Adipocyte (in vitro differentiated cells): ENCODE measurements around the gene JSRP1.
"Not testable (repeated sequence)": the region's sequence is repeated elsewhere in the genome, so short reads cannot be mapped to it uniquely, and the experiment has no call there.

Experiments used
- DNase-seq: peaks from one replicate; pipeline ENCODE4 v3.0.0-alpha.2; 2015; ENCODE audit warnings: low read depth
- H3K27me3 ChIP-seq: replicated peaks from 2 replicates; pipeline ENCODE4 v1.7.0; 2013; ENCODE audit warnings: mild to moderate bottlenecking, low read length, moderate library complexity; ENCODE audit not compliant: control insufficient read depth, insufficient read depth
- H3K36me3 ChIP-seq: 2 replicates; pipeline ENCODE4 v1.7.0; 2013; ENCODE audit warnings: low read length, mild to moderate bottlenecking, moderate library complexity; ENCODE audit not compliant: control insufficient read depth, insufficient read depth, severe bottlenecking
- H3K4me1 ChIP-seq: 2 replicates; pipeline ENCODE4 v1.7.0; 2013; ENCODE audit warnings: mild to moderate bottlenecking, low read length, moderate library complexity; ENCODE audit not compliant: control insufficient read depth, insufficient read depth
- H3K4me3 ChIP-seq: 2 replicates; pipeline ENCODE4 v1.7.0; 2013; ENCODE audit warnings: mild to moderate bottlenecking, low read length, moderate library complexity
- H3K9ac ChIP-seq: 2 replicates; pipeline ENCODE4 v1.7.0; 2013; ENCODE audit warnings: mild to moderate bottlenecking, low read length, moderate library complexity
- H3K9me3 ChIP-seq: 2 replicates; pipeline ENCODE4 v1.7.0; 2013; ENCODE audit warnings: mild to moderate bottlenecking, low read length, moderate library complexity; ENCODE audit not compliant: control insufficient read depth

The JSRP1 gene

DNA sequence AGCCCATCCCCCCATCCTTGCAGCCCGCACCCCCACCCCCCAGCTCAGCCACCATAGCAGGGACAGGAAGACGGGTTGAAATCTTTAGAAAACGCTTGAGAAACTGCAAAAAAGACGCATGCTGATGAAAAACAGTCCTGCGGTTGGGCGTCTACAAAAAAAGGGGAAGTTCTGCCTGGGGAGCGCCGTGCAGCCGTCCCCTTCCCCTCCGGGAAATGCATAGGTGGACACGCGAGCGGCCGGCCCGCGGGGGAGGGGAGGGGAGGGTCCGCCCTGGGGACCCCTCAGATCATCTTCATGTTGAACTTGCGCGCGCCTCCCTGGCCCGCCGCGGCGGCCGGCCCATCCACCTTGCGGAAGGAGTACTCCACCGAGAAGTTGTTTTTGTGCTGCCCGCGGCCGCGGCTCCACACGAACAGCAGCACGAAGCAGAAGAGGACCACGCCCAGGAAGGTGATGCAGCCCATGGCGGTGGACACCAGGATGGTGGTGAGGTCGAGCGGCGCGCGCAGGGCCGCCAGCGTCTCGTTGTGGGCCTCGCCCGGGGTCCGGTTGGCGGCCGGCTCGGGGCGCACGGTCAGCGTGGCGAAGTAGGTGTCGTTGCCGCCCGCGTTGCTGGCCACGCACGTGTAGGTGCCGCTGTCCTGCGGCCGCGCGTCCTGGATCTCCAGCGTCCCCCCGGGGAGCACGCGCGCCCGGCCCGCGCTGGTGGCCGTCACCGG lies 33.7 kb upstream of the JSRP1 start:
- peak; percentile 33 for DNase-seq
- H3K4me3 ChIP-seq = peak overlapping the region; percentile 54
- H3K27me3 ChIP-seq = peaks cover 35% of the 10 kb centered on the region
- no peak overlapping the region for H3K9ac ChIP-seq
- peaks cover 9% of the 10 kb centered on the region for H3K4me1 ChIP-seq
- H3K36me3 ChIP-seq = no peaks in the 10 kb centered on the region
- H3K9me3 ChIP-seq = no peaks in the 10 kb centered on the region

DNA sequence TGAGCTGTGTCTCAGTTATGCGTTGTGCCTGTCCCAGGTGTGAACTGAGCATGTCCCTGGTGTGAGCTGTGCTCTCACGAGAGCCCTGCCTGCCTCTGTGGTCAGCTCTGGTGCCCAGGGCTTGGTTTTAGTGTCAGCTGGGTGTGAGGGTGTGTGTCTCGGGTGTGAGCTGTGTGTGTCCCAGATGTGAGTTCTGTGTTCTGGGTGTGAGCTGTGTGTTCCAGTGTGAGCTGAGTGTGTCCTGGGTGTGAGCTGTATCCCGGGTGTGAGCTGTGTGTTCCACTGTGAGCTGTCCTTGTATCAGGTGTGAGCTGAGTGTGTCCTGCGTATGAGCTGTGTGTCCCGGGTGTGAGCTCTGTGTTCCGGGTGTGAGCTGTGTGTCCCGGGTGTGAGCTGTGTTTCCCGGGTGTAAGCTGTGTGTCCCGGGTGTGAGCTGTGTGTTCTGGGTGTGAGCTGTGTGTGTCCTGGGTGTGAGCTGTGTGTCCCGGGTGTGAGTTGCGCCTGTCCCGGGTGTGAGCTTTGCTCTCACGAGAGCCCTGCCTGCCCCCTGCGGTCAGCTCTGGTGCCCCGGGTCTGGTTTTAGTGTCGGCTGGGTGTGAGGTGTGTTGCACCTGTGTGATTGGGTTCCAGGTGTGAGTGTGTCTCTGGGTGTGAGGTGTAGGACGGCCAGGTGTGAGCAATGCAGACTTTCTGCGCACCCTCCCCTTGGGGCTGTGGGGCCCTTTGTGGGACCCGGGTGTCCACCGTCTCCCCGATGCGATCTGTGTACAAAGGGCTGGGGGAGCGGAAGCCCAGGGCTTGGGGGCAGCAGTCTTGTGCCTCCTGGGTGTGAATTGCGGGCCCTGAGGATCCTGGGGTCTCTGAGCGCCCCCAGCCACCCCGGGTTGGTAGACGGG lies 32.8 kb upstream of the JSRP1 start:
- H3K27me3 ChIP-seq = peaks cover 32% of the 10 kb centered on the region
- no peak overlapping the region for H3K9ac ChIP-seq
- peaks cover 1% of the 10 kb centered on the region for H3K4me1 ChIP-seq
- DNase-seq = no peak
- H3K36me3 ChIP-seq = no peaks in the 10 kb centered on the region
- H3K9me3 ChIP-seq = no peaks in the 10 kb centered on the region
- no peak overlapping the region for H3K4me3 ChIP-seq

DNA sequence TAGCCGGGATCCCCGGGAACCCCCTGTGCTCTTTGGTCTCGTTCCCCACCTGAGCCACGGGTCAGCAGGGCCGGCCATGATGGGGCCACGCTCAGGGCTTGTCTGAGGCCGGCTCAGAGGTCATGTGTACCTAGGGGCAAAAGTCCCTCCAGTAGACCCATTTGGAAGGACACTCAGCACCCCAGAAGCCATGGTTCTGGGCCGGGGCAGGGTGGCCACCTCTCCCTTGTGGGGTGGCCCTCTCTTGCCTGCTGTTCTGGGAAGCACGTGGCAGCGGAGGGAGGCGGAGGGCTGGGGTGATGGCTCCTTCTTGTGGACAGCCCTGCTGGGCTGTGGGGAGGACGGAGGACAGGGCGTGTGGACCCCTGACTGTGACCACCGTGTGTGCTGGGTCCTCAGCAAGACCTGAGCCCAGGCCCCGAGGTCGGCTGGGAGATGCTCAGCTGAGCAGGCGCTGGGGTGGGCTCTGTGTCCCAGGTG lies 32.2 kb upstream of the JSRP1 start:
- H3K9me3 ChIP-seq = no peaks in the 10 kb centered on the region
- no peak for DNase-seq
- no peak overlapping the region for H3K4me3 ChIP-seq
- H3K27me3 ChIP-seq = peaks cover 27% of the 10 kb centered on the region
- H3K36me3 ChIP-seq = no peaks in the 10 kb centered on the region
- no peaks in the 10 kb centered on the region for H3K4me1 ChIP-seq
- no peak overlapping the region for H3K9ac ChIP-seq

DNA sequence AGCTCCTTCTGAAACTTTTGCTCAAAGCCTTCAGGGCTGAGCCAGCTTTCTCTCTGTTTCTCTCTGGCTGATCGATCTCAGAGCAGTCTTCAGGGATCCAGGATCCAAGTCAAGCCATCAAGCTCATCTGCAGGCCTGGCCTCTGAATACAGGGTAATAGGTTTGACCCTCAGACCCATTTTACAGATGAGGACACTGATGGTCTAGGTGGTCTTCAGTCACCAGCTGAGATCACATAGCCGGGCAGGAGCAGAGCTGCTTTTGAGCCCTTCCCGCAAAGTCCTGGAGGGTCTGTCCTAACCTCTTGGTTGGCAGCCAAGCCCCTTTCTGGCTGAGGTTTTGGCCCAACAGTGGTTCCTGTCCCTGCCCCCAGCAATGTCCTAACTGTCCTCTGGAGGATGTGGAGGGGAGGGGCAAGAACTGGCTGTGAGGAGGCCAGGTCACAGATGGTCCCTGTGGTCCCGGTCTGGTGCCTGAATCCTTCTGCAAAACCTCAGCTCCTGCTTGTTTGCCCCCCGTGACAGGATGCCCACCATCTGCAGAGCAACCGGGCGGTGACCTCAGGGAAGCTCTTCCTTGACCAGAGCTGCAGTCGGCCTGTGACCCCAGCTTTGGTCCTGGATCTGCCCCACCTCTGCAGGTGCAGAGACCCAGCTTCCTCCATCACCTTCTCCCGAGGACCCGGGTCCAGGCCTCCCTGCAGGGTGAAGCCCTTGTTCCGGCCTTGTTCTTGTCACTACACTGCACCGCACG lies 31.5 kb upstream of the JSRP1 start:
- H3K27me3 ChIP-seq = peaks cover 27% of the 10 kb centered on the region
- DNase-seq = no peak

DNA sequence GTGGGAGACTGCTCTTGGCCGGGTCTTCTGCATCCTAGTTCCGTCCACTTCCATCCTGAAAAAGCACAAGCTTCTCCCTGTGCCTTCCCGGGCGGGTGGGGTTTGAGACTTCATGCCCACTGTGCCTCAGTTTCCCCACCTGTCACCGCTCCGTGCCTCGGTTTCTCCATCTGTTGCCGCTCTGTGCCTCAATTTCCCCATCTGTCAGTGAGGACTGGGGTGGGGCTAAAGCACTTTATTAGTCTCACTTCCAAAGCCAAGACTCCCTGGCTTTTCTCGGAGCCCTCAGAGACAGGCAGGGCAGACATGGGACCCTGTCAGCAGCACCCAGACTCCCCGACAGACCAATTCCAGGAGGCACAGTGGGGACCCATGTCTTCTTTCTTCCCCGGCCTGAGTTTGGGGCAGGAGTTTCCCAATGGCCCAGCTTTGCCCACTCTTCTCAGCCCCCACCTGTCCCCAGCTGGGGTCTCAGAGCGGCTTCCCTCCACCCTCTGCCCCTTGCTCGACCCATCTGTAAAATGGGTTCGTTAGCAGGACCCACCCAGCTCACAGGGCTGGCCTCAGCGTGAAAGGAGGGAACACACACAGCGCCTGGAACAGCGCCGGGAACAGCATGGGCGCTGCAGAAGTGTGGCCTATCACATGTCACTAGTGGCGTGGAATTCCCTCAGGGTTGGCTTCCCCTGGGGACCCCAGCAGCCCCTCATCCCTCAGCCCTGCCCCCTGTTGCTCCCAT lies 30.4 kb upstream of the JSRP1 start:
- no peaks in the 10 kb centered on the region for H3K9me3 ChIP-seq
- H3K4me1 ChIP-seq = peaks cover 7% of the 10 kb centered on the region
- peaks cover 23% of the 10 kb centered on the region for H3K27me3 ChIP-seq
- no peak overlapping the region for H3K9ac ChIP-seq
- H3K4me3 ChIP-seq = no peak overlapping the region
- no peaks in the 10 kb centered on the region for H3K36me3 ChIP-seq
- no peak for DNase-seq

More for the DNA sequence above, 31.5 kb upstream of the JSRP1 start:
- no peak overlapping the region for H3K4me3 ChIP-seq
- no peaks in the 10 kb centered on the region for H3K4me1 ChIP-seq
- H3K9ac ChIP-seq = no peak overlapping the region
- H3K9me3 ChIP-seq = no peaks in the 10 kb centered on the region
- no peaks in the 10 kb centered on the region for H3K36me3 ChIP-seq

DNA sequence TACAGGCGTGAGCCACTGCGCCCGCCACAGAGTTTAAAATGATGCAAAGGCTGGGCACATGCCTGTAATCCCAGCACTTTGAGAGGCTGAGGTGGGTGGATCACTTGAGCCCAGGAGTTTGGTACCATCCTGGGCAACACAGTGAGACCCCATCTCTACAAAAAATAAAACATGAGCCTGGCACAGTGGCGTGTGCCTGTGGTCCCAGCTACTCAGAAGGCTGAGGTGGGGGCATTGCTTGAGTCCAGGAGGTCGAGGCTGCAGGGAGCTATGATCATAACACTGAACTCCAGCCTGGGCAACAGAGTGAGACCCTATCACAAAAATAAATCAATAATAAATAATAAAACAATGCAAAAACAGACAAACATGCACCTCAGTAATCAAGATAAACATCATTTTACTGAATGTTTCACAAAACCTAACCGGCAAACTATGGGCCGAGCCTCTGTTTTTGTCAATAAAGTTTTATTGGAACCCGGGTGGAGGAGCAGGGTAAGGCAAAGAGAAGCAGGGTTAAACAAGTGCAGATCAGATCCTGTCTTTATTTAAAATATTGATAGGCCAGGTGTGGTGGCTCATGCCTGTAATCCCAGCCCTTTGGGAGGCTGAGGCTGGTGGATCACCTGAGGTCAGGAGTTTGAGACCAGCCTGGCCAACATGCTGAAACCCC lies 27.8 kb upstream of the JSRP1 start:
- peaks cover 8% of the 10 kb centered on the region for H3K4me1 ChIP-seq
- H3K27me3 ChIP-seq = peaks cover 7% of the 10 kb centered on the region
- no peak overlapping the region for H3K4me3 ChIP-seq
- no peak overlapping the region for H3K9ac ChIP-seq
- no peaks in the 10 kb centered on the region for H3K9me3 ChIP-seq
- no peaks in the 10 kb centered on the region for H3K36me3 ChIP-seq
- DNase-seq = no peak

DNA sequence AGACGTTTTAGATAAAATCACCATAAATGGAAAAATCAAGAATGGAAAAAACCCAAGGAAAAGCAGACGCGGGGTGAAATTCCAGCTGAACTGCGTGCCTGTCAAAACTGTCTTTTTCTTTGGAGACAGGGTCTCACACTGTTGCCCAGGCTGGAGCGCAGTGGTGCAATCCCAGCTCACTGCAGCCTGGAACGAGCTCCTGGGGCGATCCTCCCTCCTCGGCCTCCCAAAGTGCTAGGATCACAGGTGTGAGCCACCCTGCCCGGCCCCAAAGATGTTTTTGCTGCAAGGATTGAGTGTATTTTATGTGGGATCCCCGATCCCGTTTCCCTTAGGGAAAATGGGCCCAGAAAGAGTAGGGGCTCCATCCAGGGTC lies 26.6 kb upstream of the JSRP1 start:
- DNase-seq = no peak
- Histone ChIP-seq H3K9me3 (no peaks in the 10 kb centered on the region), H3K36me3 (no peaks in the 10 kb centered on the region), H3K4me1 (peaks cover 8% of the 10 kb centered on the region), H3K9ac (no peak overlapping the region), H3K4me3 (no peak overlapping the region), H3K27me3 (no peaks in the 10 kb centered on the region)

DNA sequence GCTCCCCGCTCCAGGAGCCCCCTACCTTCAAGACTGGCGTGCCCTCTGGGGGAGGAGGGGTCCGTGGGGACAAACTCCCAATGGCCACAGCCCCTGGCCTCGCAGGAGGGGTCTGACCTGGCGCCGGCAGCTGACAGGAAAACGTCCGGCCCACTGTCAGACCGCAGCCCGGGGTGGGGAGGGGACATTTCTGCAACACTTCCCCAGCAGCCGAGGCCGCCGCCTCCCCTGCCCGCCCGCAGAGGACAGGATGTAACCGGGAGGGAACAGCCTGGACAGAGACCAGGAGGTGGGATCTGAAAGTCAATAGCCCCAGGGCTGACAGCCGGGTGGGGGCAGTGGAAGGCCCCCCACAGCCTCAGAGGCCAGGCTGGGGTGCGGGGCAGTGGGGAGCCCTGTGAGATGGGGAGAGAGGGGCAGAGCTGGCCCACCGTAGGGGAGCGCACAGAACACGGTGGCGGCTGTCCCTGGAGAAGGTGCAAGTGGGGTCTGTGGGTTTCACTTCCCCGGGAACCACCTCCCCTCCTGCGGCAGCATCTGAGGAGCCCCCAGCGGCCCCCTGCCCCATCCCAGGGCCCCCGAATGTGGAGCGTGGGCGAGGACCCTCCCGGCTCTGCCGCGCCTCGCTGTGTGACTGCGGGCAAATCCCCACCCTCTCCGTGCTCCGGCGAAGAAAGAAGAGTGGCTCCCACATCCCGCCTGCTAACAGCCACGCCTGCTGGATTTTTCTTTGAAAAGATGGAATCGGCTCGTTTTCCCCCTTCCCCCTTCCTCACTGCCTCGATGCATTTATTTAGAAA lies 26.0 kb upstream of the JSRP1 start, which contains the start of gene PEAK3:
TSS of gene PEAK3 (minus strand) at position 114 of the 800 bp plus-strand sequence. CDS start 1,244 bp downstream, outside the sequence.
- H3K4me3 ChIP-seq = peak within 1 kb of the TSS; percentile 41
- no peaks in the 10 kb centered on the region for H3K36me3 ChIP-seq
- H3K4me1 ChIP-seq = peaks cover 8% of the 10 kb centered on the region
- H3K9me3 ChIP-seq = no peaks in the 10 kb centered on the region
- peak within 1 kb of the TSS; percentile 46 for H3K9ac ChIP-seq
- no peaks in the 10 kb centered on the region for H3K27me3 ChIP-seq
- DNase-seq = peak; percentile 59

DNA sequence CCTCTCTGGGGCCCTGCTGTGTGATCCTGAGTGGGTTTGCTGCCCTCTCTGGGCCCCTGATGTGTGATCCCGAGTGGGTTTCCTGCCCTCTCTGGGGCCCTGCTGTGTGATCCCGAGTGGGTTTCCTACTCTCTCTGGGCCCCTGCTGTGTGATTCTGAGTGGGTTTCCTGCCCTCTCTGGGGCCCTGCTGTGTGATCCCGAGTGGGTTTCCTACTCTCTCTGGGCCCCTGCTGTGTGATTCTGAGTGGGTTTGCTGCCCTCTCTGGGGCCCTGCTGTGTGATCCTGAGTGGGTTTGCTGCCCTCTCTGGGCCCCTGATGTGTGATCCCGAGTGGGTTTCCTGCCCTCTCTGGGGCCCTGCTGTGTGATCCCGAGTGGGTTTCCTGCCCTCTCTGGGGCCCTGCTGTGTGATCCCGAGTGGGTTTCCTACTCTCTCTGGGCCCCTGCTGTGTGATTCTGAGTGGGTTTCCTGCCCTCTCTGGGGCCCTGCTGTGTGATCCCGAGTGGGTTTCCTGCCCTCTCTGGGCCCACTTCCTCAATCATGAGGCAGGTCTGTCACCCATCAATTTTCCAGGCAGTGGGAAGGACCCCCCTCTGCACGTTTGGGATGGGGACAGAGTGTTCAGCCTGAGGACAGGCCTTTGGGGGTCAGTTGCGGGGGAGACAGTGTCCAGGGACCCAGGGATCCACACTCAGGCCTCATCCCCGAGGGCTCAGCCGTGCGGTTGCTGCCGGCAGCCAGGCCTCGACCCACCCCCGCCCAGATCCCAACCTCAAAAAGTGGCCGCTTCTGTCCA lies 25.2 kb upstream of the JSRP1 start:
- not testable (repeated sequence) for H3K27me3 ChIP-seq, H3K9me3 ChIP-seq, DNase-seq, H3K4me1 ChIP-seq, H3K36me3 ChIP-seq
- Histone ChIP-seq H3K4me3 (peak overlapping the region; percentile 41), H3K9ac (peak overlapping the region; percentile 46)
